GM19193 (cell line): Measurements from ENCODE around the gene SREBF1.

ENCODE experiments used
- POLR2A ChIP-seq: IDR thresholded peaks from 4 replicates; pipeline ENCODE4 v1.6.1; 2011; ENCODE audit not compliant: insufficient read depth, insufficient read length; ENCODE audit errors: extremely low read depth

SREBF1 gene

DNA sequence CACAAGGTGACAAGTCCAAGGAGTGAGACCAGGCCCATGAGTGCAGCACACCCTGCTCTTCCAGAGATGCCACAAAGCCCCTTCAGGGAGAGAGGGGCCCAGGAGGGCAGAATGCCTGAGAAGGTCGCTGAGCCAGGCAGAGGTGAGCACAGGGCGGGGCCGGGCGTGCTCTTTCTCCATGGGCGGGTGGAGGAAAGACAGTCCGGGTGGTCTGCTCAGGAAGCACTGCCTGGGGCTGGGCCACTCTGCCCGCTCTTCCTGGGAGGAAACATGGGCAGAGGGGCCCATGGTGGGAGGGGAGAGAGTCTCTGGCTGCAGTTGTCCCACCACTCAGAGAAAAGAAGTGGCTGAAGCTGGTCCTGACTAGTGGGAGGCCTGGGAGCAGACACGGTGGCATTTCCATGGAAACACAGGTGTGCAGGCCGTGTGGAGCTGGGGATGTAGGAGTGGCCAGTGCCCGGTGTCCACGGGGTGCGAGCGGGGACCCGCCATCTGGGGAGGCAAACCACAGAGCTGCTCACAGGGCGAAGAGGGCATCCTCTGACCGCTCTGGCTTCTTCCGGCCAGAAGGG, 10.4 kb upstream of the SREBF1 start:
- TF ChIP-seq POLR2A: no peak

- TF ChIP-seq POLR2A: no peak
Observed at GRCh38 chr17:17846645-17847044, 9.9 kb upstream of the SREBF1 start.

GRCh38 chr17:17846003-17846402, 9.2 kb upstream of the SREBF1 start:
- TF ChIP-seq POLR2A: no peak

- no peak for TF ChIP-seq POLR2A
Observed at GRCh38 chr17:17845046-17845775, 8.4 kb upstream of the SREBF1 start.

- no peak for TF ChIP-seq POLR2A
Observed at GRCh38 chr17:17844500-17844899, 7.7 kb upstream of the SREBF1 start.

GRCh38 chr17:17844079-17844478, 7.3 kb upstream of the SREBF1 start:
- no peak for TF ChIP-seq POLR2A

- TF ChIP-seq POLR2A: no peak
Observed at GRCh38 chr17:17843096-17843495, 6.3 kb upstream of the SREBF1 start.

GRCh38 chr17:17842111-17842876, 5.5 kb upstream of the SREBF1 start:
- no peak for TF ChIP-seq POLR2A

DNA sequence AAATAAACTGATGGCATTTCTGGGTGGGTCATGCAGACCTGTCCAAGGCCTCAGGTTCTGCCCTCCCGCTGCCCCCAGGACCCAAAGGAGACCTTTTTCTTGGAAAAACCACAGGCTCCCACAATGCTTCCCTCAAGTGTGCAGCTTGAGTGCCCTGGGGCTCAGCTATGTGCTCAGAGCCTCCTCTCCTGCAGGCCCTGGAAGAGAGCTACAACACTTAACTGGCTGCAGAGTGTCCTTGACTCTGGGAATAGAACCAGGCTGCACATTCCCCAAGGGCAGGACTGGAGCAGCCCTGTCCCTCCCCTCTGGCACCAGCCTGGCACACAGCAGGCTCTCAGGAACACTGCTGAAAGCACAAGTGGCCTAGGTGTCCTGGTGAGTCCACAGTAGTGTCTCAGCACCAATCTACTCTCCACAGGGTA, 4.8 kb upstream of the SREBF1 start:
- TF ChIP-seq POLR2A: no peak

- TF ChIP-seq POLR2A: no peak
Observed at GRCh38 chr17:17840751-17841591, 4.2 kb upstream of the SREBF1 start.

- peak; percentile 97 for TF ChIP-seq POLR2A
Observed at GRCh38 chr17:17839791-17840707, 3.3 kb upstream of the SREBF1 start.

GRCh38 chr17:17837966-17838962, 1.5 kb upstream of the SREBF1 start:
- no peak for TF ChIP-seq POLR2A

DNA sequence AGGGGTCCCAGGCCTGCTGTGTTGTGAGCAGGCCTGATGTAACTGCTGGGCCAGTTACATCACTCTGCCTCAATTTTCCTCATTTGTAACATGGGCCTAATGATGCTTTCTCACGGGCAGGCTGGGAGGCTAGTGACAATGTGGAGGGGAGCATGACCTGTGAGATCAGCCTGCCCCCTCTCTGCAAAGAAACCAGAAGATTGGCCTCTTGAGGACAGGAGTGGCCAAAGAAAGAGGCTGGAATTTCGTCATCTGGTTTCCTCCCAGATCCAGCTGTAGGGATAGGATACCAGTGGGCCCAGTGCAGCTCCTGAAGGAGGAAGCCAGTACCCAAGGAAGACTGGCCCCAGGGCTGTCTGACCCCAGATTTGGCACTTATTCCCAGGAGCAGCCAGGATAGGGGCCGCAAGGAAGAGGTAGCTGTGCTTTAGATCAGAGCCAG, 615 bp upstream of the SREBF1 start:
- peak; percentile 6 for TF ChIP-seq POLR2A
